IPS DF 6.9 (cell line): ENCODE data around the gene RNU6-9.
"Not testable (repeated sequence)": the region's sequence is repeated elsewhere in the genome, so short reads cannot be mapped to it uniquely, and the experiment has no call there.

Experiments used
- DNase-seq: peaks from one replicate; pipeline ENCODE4 v3.0.0-alpha.2; 2013; ENCODE audit warnings: low read depth, low spot score
- H3K27ac ChIP-seq: one replicate; pipeline ENCODE4 v1.5.1; 2013; ENCODE audit warnings: low read length, control low read depth
- H3K27me3 ChIP-seq: 2 replicates; pipeline ENCODE4 v1.6.1; 2013; ENCODE audit warnings: mild to moderate bottlenecking, low read length; ENCODE audit not compliant: control insufficient read depth, insufficient read depth
- H3K36me3 ChIP-seq: 2 replicates; pipeline ENCODE4 v1.6.1; 2013; ENCODE audit warnings: low read length; ENCODE audit not compliant: control insufficient read depth, insufficient read depth
- H3K4me1 ChIP-seq: 2 replicates; pipeline ENCODE4 v1.6.1; 2013; ENCODE audit warnings: low read length; ENCODE audit not compliant: control insufficient read depth, insufficient read depth
- H3K4me3 ChIP-seq: 2 replicates; pipeline ENCODE4 v1.5.1; 2013; ENCODE audit warnings: mild to moderate bottlenecking, low read length
- H3K9me3 ChIP-seq: 2 replicates; pipeline ENCODE4 v1.6.1; 2013; ENCODE audit warnings: low read length, inconsistent platforms; ENCODE audit not compliant: control insufficient read depth, insufficient read depth
- WGBS: extraction: QIAGEN DNeasy Blood & Tissue Kit; methylation state at CpG from one replicate; pipeline ENCODE4 v1.1.7; 2013; ENCODE audit warnings: mixed read lengths, missing lambda C conversion rate; ENCODE audit not compliant: insufficient read length, insufficient coverage; 5-methylcytosine and 5-hydroxymethylcytosine counted together

Gene RNU6-9

GRCh38 chr19:889662-890295 lies 3.5 kb upstream of the RNU6-9 start:
- H3K27ac ChIP-seq = no peak overlapping the region
- H3K9me3 ChIP-seq = no peaks in the 10 kb centered on the region
- no peaks in the 10 kb centered on the region for H3K27me3 ChIP-seq
- H3K4me1 ChIP-seq = no peaks in the 10 kb centered on the region
- no CpG with 5 or more reads among the region's 26 CpGs for WGBS
- no peak for DNase-seq
- no peak overlapping the region; the same call in 1 of the 2 replicates for H3K4me3 ChIP-seq
- H3K36me3 ChIP-seq = peaks cover 23% of the 10 kb centered on the region

DNA sequence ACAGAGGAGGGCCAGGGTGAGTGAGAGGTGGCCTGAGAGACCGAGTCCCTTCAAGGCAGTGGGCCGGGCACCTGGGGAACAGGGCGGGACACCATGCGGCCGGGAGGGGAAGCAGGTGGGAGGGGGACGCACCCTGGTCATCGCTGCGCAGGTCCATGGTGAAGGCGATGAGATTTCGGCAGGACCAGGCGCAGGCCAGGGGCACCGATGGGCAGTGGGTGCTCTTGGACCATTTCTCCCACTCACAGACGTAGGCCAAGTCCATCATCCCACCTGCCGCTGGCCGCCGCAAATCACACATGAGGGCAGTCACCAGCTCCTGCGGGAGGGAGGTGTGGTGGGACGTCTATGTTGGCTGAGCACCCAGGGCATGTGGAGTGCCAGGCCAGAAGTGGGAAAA lies 2.5 kb upstream of the RNU6-9 start:
- no peak overlapping the region for H3K4me3 ChIP-seq
- DNase-seq = no peak
- no CpG with 5 or more reads among the region's 18 CpGs for WGBS
- H3K36me3 ChIP-seq = peaks cover 20% of the 10 kb centered on the region
- H3K4me1 ChIP-seq = no peaks in the 10 kb centered on the region
- no peaks in the 10 kb centered on the region for H3K27me3 ChIP-seq
- no peak overlapping the region for H3K27ac ChIP-seq
- H3K9me3 ChIP-seq = no peaks in the 10 kb centered on the region

DNA sequence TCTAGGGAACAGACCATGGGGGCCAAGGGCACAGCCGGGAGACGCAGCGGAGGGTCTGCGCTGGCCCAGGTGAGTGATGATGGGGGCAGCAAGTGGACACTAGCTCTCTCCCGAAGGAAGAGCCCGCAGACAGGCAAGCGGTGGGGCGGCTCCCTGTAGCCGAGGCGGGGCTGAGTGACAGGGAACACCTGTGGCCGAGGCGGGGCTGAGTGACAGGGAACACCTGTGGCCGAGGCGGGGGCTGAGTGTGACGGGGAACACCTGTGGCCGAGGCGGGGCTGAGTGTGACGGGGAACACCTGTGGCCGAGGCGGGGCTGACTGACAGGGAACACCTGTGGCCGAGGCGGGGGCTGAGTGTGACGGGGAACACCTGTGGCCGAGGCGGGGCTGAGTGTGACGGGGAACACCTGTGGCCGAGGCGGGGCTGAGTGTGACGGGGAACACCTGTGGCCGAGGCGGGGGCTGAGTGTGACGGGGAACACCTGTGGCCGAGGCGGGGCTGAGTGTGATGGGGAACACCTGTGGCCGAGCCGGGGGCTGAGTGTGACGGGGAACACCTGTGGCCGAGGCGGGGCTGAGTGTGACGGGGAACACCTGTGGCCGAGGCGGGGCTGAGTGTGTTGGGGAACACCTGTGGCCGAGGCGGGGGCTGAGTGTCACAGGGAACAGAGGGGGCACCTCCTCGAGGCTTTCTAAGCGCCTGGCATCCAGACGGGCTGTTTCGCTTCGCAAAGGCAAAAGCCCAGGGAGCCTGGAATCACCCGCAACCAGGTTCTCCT lies 1.7 kb upstream of the RNU6-9 start:
- not testable (repeated sequence) for H3K27me3 ChIP-seq, H3K4me3 ChIP-seq, H3K9me3 ChIP-seq, H3K27ac ChIP-seq, DNase-seq, H3K4me1 ChIP-seq
- WGBS = no CpG with 5 or more reads among the region's 50 CpGs
- H3K36me3 ChIP-seq = peaks cover 14% of the 10 kb centered on the region

DNA sequence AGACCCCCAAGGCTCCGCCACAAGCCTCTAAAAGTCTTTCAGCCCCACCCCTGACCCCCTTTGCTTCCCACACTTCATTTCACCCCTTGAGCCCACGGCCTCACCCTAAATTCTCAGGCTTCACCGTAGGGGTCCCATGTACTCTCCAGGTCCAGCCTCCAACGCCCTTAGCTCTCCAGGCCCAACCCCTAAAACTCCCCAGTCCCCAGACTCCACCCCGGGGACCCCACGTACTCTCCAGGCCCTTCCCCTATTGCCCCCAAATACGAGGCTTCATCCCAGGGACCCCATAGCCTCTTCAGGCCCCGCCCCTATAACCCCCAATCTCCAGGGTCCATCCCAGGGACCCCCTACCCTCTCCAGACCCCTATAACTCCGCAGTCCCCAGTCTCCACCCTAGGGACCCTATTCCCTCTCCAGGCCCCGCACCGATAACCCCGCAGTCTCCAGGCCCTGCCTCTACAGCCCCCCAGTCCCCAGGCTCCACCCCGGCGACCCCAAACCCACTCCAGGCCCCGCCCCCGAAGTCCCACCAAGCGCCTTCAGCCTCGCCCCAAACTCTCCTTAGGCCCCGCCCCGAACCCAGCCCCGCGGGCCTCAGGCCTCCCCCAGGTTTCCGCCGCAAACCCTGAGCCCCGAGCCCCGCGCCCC lies 916 bp upstream of the RNU6-9 start:
- H3K4me1 ChIP-seq = no peaks in the 10 kb centered on the region
- H3K27ac ChIP-seq = no peak overlapping the region
- peak overlapping the region; percentile 100; the same call in 1 of the 2 replicates for H3K4me3 ChIP-seq
- no peaks in the 10 kb centered on the region for H3K27me3 ChIP-seq
- peaks cover 14% of the 10 kb centered on the region for H3K36me3 ChIP-seq
- H3K9me3 ChIP-seq = no peaks in the 10 kb centered on the region
- no CpG with 5 or more reads among the region's 27 CpGs for WGBS
- DNase-seq = no peak

DNA sequence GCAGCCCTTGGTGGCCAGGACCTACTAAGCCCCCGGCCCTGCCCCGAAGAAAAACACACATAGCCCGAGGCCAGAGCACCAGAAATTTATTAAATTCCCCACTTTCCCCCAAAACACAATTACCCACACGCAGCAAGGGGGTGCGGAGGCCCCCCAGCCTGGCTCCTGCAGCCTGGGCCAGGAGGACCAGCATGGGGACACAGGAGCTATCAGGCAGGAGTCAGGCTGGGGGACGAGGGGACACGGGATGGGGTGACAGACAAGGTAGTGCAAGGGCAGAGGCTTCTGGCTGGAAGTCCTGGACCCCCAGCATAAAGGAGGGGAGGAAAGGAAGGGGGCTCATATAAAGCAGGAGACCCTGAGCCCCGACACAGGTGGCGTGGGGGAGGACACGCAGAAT lies 3.1 kb downstream of the RNU6-9 start:
- no peak for DNase-seq
- H3K27ac ChIP-seq = no peak overlapping the region
- no CpG with 5 or more reads among the region's 10 CpGs for WGBS

DNA sequence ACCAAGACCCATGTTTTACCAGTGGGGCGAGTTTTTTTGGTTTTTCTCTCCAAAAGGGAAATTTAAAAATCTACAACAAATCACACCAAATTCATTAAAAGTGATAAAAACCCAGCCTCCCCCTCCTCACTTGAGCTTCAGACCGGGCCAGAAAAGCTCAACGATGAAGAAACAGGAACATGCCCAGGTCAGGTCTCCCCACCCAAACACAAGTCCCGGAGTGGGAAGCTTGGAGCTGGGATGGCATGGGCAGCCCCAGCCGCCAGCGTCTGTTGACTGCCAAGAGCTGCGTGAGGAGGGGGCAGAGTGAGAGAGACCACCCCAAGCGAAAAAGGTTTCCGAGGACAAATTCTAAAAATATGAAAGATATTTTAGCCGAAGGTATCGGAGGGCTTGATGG lies 3.7 kb downstream of the RNU6-9 start:
- no peaks in the 10 kb centered on the region for H3K27me3 ChIP-seq
- H3K9me3 ChIP-seq = no peaks in the 10 kb centered on the region
- no peak for DNase-seq
- H3K4me3 ChIP-seq = no peak overlapping the region
- WGBS = no CpG with 5 or more reads among the region's 11 CpGs
- peaks cover 3% of the 10 kb centered on the region; the same call in 1 of the 2 replicates for H3K36me3 ChIP-seq
- no peak overlapping the region for H3K27ac ChIP-seq
- H3K4me1 ChIP-seq = peaks cover 4% of the 10 kb centered on the region; the same call in 1 of the 2 replicates

More for the DNA sequence above, 3.1 kb downstream of the RNU6-9 start:
- no peaks in the 10 kb centered on the region for H3K9me3 ChIP-seq
- H3K36me3 ChIP-seq = peaks cover 3% of the 10 kb centered on the region; the same call in 1 of the 2 replicates
- no peaks in the 10 kb centered on the region for H3K27me3 ChIP-seq
- no peak overlapping the region for H3K4me3 ChIP-seq
- H3K4me1 ChIP-seq = peaks cover 4% of the 10 kb centered on the region; the same call in 1 of the 2 replicates

DNA sequence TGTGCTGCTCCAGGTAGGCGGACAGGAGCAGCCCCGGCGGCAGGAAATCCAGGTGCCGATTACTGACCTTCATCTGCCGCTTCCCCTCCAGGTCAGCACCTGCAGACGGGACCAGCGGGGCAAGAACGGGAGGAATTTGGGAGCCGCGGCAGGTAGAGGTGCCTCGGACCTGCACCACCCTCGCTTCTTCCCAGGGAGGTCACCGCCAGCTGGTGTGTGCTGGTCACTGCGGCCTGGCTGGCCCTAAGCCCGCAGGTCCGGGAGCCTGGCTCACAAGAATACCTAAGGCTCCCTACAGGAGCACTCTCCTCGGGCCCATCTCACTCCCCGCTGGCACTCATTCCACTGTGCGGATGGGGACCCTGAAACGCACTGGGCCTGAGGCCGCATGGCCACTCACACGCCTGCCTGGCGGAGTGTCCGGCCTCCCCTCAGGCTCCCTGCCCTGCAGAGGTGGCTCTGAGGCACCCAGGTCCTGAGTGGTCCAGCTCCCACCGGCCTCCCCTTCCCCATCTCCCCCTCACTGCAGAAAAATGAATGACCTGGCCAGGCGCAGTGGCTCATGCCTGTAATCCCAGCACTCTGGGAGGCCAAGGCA lies 4.3 kb downstream of the RNU6-9 start:
- Histone ChIP-seq H3K9me3 (no peaks in the 10 kb centered on the region), H3K4me3 (no peak overlapping the region), H3K27me3 (no peaks in the 10 kb centered on the region), H3K36me3 (peaks cover 3% of the 10 kb centered on the region; the same call in 1 of the 2 replicates), H3K4me1 (peaks cover 4% of the 10 kb centered on the region; the same call in 1 of the 2 replicates), H3K27ac (no peak overlapping the region)
- WGBS = no CpG with 5 or more reads among the region's 26 CpGs
- DNase-seq = no peak

- peaks cover 4% of the 10 kb centered on the region; the same call in 1 of the 2 replicates for H3K4me1 ChIP-seq
- WGBS = no CpG with 5 or more reads among the region's 20 CpGs
- H3K36me3 ChIP-seq = peaks cover 3% of the 10 kb centered on the region; the same call in 1 of the 2 replicates
- H3K27ac ChIP-seq = no peak overlapping the region
- H3K9me3 ChIP-seq = no peaks in the 10 kb centered on the region
- no peaks in the 10 kb centered on the region for H3K27me3 ChIP-seq
- no peak overlapping the region for H3K4me3 ChIP-seq
- no peak for DNase-seq
Measured at GRCh38 chr19:898663-899062, 5.4 kb downstream of the RNU6-9 start.

- H3K27ac ChIP-seq = no peak overlapping the region
- H3K9me3 ChIP-seq = no peaks in the 10 kb centered on the region
- H3K36me3 ChIP-seq = peaks cover 3% of the 10 kb centered on the region; the same call in 1 of the 2 replicates
- DNase-seq = no peak
- H3K4me1 ChIP-seq = peaks cover 4% of the 10 kb centered on the region; the same call in 1 of the 2 replicates
- no peaks in the 10 kb centered on the region for H3K27me3 ChIP-seq
- H3K4me3 ChIP-seq = no peak overlapping the region
- WGBS = no CpG with 5 or more reads among the region's 32 CpGs
Measured at GRCh38 chr19:899336-900042, 6.2 kb downstream of the RNU6-9 start.

- DNase-seq = no peak
- Histone ChIP-seq H3K36me3 (peaks cover 3% of the 10 kb centered on the region; the same call in 1 of the 2 replicates), H3K27ac (no peak overlapping the region), H3K27me3 (no peaks in the 10 kb centered on the region), H3K4me1 (peaks cover 4% of the 10 kb centered on the region; the same call in 1 of the 2 replicates), H3K9me3 (no peaks in the 10 kb centered on the region), H3K4me3 (no peak overlapping the region)
- no CpG with 5 or more reads among the region's 15 CpGs for WGBS
Measured at GRCh38 chr19:900043-900301, 6.7 kb downstream of the RNU6-9 start.
